HepG2 (cell line): ENCODE measurements around the gene SIX5. TPM values are rescaled to one million over a fixed set of nuclear protein-coding genes. Genes with fewer than 3 reads are reported as not detected.

ENCODE experiments used
- BORCS8-MEF2B ChIP-seq: sonication (generic); formaldehyde crosslinking; IDR thresholded peaks from 2 replicates; pipeline ENCODE4 v1.8.0; 2022; ENCODE audit warnings: mild to moderate bottlenecking, missing genetic modification reagents
- CSRNP1 ChIP-seq: sonication (generic); formaldehyde crosslinking; IDR thresholded peaks from 2 replicates; pipeline ENCODE4 v1.8.1; 2023; ENCODE audit warnings: mild to moderate bottlenecking, missing genetic modification reagents
- EEA1 ChIP-seq: sonication (generic); formaldehyde crosslinking; IDR thresholded peaks from 2 replicates; pipeline ENCODE4 v1.5.1; 2020; ENCODE audit warnings: mild to moderate bottlenecking, missing genetic modification reagents, borderline replicate concordance
- HMGXB3 ChIP-seq: sonication (generic); formaldehyde crosslinking; IDR thresholded peaks from 2 replicates; pipeline ENCODE4 v1.4.0; 2020; ENCODE audit warnings: missing genetic modification reagents, borderline replicate concordance
- HNF4G ChIP-seq, 2 experiments: sonication (generic) in 1 of 2; formaldehyde crosslinking in 1 of 2; IDR thresholded peaks; 2 replicates each; pipeline versions ENCODE4 v1.4.0 to v1.6.1; 2011 to 2020; ENCODE audit warnings: borderline replicate concordance in 2 of 2, low read depth in 2 of 2, mild to moderate bottlenecking in 2 of 2, low read length in 1 of 2, missing genetic modification reagents in 1 of 2, moderate library complexity in 1 of 2
- HOXA5 ChIP-seq: sonication (generic); formaldehyde crosslinking; IDR thresholded peaks from 2 replicates; pipeline ENCODE4 v1.4.0; 2020; ENCODE audit warnings: missing genetic modification reagents
- NFYB ChIP-seq: sonication (generic); formaldehyde crosslinking; IDR thresholded peaks from 2 replicates; pipeline ENCODE4 v1.4.0; 2020; ENCODE audit warnings: missing genetic modification reagents
- RFX1 ChIP-seq: fragments of 450-650 bp; IDR thresholded peaks from 2 replicates; pipeline ENCODE4 v1.6.1; 2017
- RFX5 ChIP-seq: IDR thresholded peaks from 2 replicates; pipeline ENCODE4 v1.6.1; 2011; ENCODE audit warnings: low read depth, low read length, improper control_type of control experiment
- RXRA ChIP-seq: sonication (generic); formaldehyde crosslinking; IDR thresholded peaks from 2 replicates; pipeline ENCODE4 v1.5.1; 2020; ENCODE audit warnings: missing genetic modification reagents
- XRCC5 ChIP-seq: fragments of 200-400 bp; formaldehyde crosslinking; optimal IDR thresholded peaks from 2 replicates; pipeline ENCODE3; 2017; ENCODE audit warnings: mild to moderate bottlenecking, low read length
- ZFP82 ChIP-seq: sonication (generic); formaldehyde crosslinking; IDR thresholded peaks from 2 replicates; pipeline ENCODE4 v1.5.1; 2020; ENCODE audit warnings: mild to moderate bottlenecking, missing genetic modification reagents, borderline replicate concordance
- ZNF263 ChIP-seq: sonication (generic); formaldehyde crosslinking; IDR thresholded peaks from 2 replicates; pipeline ENCODE4 v1.4.0; 2020; ENCODE audit warnings: missing genetic modification reagents
- ZNF672 ChIP-seq: sonication (generic); formaldehyde crosslinking; IDR thresholded peaks from 2 replicates; pipeline ENCODE4 v1.8.1; 2022; ENCODE audit warnings: missing genetic modification reagents
- ZNF678 ChIP-seq: sonication (generic); formaldehyde crosslinking; IDR thresholded peaks from 2 replicates; pipeline ENCODE4 v1.4.0; 2020; ENCODE audit warnings: mild to moderate bottlenecking, missing genetic modification reagents
- ZNF777 ChIP-seq: sonication (generic); formaldehyde crosslinking; IDR thresholded peaks from 2 replicates; pipeline ENCODE4 v1.4.0; 2020; ENCODE audit warnings: missing genetic modification reagents
- ZNF883 ChIP-seq: sonication (generic); formaldehyde crosslinking; IDR thresholded peaks from 2 replicates; pipeline ENCODE4 v1.5.1; 2020; ENCODE audit warnings: mild to moderate bottlenecking, missing genetic modification reagents; ENCODE audit errors: not compliant biosample characterization
- polyA plus RNA-seq, 8 experiments: library from polyadenylated mRNA; depleted of rRNA in 3 of 8; stranded (reverse) in 7 of 8; unstranded in 1 of 8; fragments of >200 nt; fragmentation: Illumina TruSeq in 4 of 8; extraction: Trizol in 4 of 8; gene quantifications; 2 replicates each; pipeline versions ENCODE4 v1.2.1 to v1.2.3, GENCODE V29; 2011 to 2016; ENCODE audit warnings: low read depth in 4 of 8, missing spikeins in 1 of 8, mixed read lengths in 1 of 8; ENCODE audit not compliant: insufficient read depth in 1 of 8
- total RNA-seq, 5 experiments: library from RNA; depleted of rRNA; stranded (reverse); fragments of >200 nt; fragmentation: Illumina TruSeq; extraction: Trizol; gene quantifications; 2 replicates each; pipeline ENCODE4 v1.2.3, GENCODE V29; 2016; ENCODE audit warnings: low read depth in 1 of 5

The SIX5 gene
- total and polyA plus RNA-seq, 2 of the 13 experiments (the other 11 are each of a cell fraction or from before 2014, with no cell fraction given), result 7.7 to 10.5 TPM

- peak; percentile 68 for TF ChIP-seq ZNF263
- no peak for TF ChIP-seq HNF4G (IDR thresholded peaks at IDR 0.05; ENCODE audit: borderline replicate concordance, low read depth, low read length)
- TF ChIP-seq HNF4G (CRISPR knock-in tag; IDR thresholded peaks at IDR 0.05; ENCODE audit: borderline replicate concordance, low read depth), result peak; percentile 18; the same call in 1 of the 2 replicates
- TF ChIP-seq NFYB (CRISPR knock-in tag), result no peak
- peak; percentile 11 for TF ChIP-seq XRCC5
- 0 out of 2 replicates have a peak, but pooled peaks have one; percentile 32 for TF ChIP-seq HOXA5
- 0 out of 2 replicates have a peak, but pooled peaks have one; percentile 8 for TF ChIP-seq ZNF777 (CRISPR knock-in tag)
- 0 out of 2 replicates have a peak, but pooled peaks have one; percentile 44 for TF ChIP-seq ZNF678
- TF ChIP-seq HMGXB3 (CRISPR knock-in tag), result no peak
- no peak for TF ChIP-seq RFX1
- TF ChIP-seq BORCS8-MEF2B (CRISPR knock-in tag), result 0 out of 2 replicates have a peak, but pooled peaks have one; percentile 25
- no peak for TF ChIP-seq ZNF883 (CRISPR knock-in tag)
- TF ChIP-seq ZFP82 (CRISPR knock-in tag), result 0 out of 2 replicates have a peak, but pooled peaks have one; percentile 40
- TF ChIP-seq CSRNP1 (CRISPR knock-in tag), result 0 out of 2 replicates have a peak, but pooled peaks have one; percentile 40
- TF ChIP-seq RFX5, result no peak
- no peak for TF ChIP-seq EEA1 (CRISPR knock-in tag)
- no peak for TF ChIP-seq ZNF672 (CRISPR knock-in tag)
- peak; percentile 22; the same call in 1 of the 2 replicates for TF ChIP-seq RXRA (CRISPR knock-in tag)
- TF ChIP-seq, all 625 proteins: peak for 29
Observed at GRCh38 chr19:45766869-45767346, 2.1 kb downstream of the SIX5 start (continued).
